Tibial artery (tissue), 4 donors: ENCODE data around the gene VASN.
A peak's percentile ranks its signal among the peaks of the same experiment; 100 is the strongest.

Source experiments
- DNase-seq, 2 donors: peaks; one replicate each; pipeline ENCODE4 v3.0.0-alpha.2; 2019
- H3K27ac ChIP-seq, 2 donors: fragments of 200-600 bp; sonication (generic) in 1 of 2; 1 replicate in 1 of 2; 2 replicates in 1 of 2; pipeline ENCODE4 v1.5.1; 2018 to 2019; ENCODE audit warnings: mild to moderate bottlenecking in 1 of 2
- H3K27me3 ChIP-seq, 2 donors: fragments of 200-600 bp; sonication (generic) in 1 of 2; one replicate each; pipeline versions ENCODE4 v1.5.1 to v1.6.0; 2016 to 2019
- H3K36me3 ChIP-seq, 3 donors: fragments of 200-600 bp; sonication (generic) in 2 of 3; one replicate each; pipeline ENCODE4 v1.5.1; 2016 to 2019; ENCODE audit warnings: mild to moderate bottlenecking in 2 of 3
- H3K4me1 ChIP-seq, 4 donors: fragments of 200-600 bp; sonication (generic) in 2 of 4; 1 replicate in 3 of 4; 2 replicates in 1 of 4; pipeline ENCODE4 v1.5.1; 2016 to 2019
- H3K4me3 ChIP-seq, 2 donors: fragments of 200-600 bp; sonication (generic) in 1 of 2; 1 replicate in 1 of 2; 2 replicates in 1 of 2; pipeline ENCODE4 v1.5.1; 2018 to 2019; ENCODE audit warnings: mild to moderate bottlenecking in 2 of 2
- H3K9me3 ChIP-seq, 3 donors: fragments of 200-600 bp; sonication (generic) in 1 of 3; one replicate each; pipeline ENCODE4 v1.5.1; 2016 to 2019
- CTCF ChIP-seq, 2 experiments: fragments of 200-600 bp in 1 of 2; fragments of 450-650 bp in 1 of 2; IDR thresholded peaks; one replicate each; pipeline ENCODE4 v1.5.1; 2017 to 2019; ENCODE audit warnings: antibody characterized with exemption in 2 of 2, mild to moderate bottlenecking in 1 of 2, moderate library complexity in 1 of 2
- intact Hi-C: fragments of 100-400 bp; cut with DNase I; formaldehyde crosslinking; loops from one replicate; pipeline ENCODE4 v1.15.0; 2023; ENCODE audit warnings: low total_unique reads

The VASN gene

DNA sequence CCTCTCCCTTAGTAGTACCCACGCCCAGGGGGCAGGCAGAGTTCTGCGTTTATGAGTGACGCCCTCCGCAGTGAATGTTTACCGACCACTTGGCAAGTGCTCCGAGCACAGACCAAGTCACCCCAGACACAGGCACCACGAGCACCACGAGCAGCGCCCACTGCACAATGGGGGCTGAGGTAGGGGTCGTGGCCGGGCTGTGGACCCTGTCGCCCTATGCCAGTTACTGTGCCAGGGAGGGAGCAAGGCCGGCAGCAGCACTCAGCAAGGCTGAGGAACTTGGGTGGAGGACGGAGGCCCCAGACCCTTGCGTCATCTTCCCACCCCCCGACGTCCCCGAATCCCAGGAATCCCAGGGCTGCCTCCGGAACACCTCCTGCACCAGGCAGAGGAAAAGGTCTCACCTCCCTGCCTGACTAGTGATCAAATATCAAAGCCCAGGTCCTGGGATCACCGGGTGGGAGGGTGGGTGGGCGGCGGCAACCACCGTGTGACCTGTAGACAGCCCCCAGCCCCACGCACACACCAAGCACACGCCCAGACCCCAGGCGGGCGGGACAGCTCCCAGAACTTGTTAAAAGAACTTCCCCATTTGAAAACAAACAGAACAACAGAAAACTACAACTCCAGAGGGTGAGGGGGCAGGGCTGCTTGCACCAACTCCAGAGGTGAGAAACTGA is 5.4 kb downstream of the VASN start:
- Histone ChIP-seq H3K9me3 (no peaks in the 10 kb centered on the region), H3K27ac (peak overlapping the region; percentile 92 to 93), H3K4me3 (peak overlapping the region; percentile 61 to 97), H3K4me1 (peaks cover 13 to 97% (median 74%) of the 10 kb centered on the region in 4 donors), H3K36me3 (peaks cover 8 to 31% (median 22%) of the 10 kb centered on the region in 3 donors), H3K27me3 (no peaks in the 10 kb centered on the region)
- no peak for TF ChIP-seq CTCF (IDR thresholded peaks at IDR 0.05)
- intact Hi-C loops = no loop called here
- DNase-seq = peak in 1 of 2 donors; percentile 82

- intact Hi-C loops = no loop called here
- Histone ChIP-seq H3K4me1 (peaks cover 13 to 99% (median 81%) of the 10 kb centered on the region in 4 donors), H3K9me3 (no peaks in the 10 kb centered on the region), H3K36me3 (peaks cover 14 to 37% (median 28%) of the 10 kb centered on the region in 3 donors), H3K4me3 (peak overlapping the region; percentile 61 to 97), H3K27ac (peak overlapping the region; percentile 92 to 93), H3K27me3 (no peaks in the 10 kb centered on the region)
- no peak for TF ChIP-seq CTCF (IDR thresholded peaks at IDR 0.05)
- peak in 1 of 2 donors; percentile 77 for DNase-seq
These were observed 6.0 kb downstream of the VASN start for GRCh38 chr16:4377573-4378154.

DNA sequence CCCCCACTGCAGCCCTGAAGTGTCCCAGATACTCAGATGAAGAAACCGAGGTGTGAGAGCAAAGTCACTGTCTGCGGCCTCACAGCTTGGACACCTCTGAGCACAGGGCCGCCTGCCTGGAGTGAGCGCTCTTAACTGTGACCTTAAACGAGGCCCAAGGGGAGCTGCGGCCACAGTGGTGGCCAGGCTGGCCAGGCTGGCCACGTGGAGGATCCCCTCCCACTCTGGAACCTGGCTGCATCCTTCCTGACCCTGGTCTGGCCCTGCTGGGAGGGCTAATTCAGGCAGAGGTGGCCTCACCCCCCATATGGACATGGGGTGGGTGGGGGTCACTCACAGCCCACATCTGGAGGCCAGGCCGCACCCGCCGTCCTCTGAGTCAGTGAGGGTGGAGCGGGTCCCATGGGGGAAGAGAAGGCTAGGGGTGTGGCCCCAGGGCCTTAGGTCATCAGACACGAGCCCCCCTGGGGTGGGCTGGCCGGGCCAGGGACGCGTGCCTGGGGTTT is 6.6 kb downstream of the VASN start:
- intact Hi-C loops = no loop called here
- Histone ChIP-seq H3K36me3 (peaks cover 19 to 39% (median 33%) of the 10 kb centered on the region in 3 donors), H3K4me1 (peaks cover 13 to 98% (median 86%) of the 10 kb centered on the region in 4 donors), H3K9me3 (no peaks in the 10 kb centered on the region), H3K27ac (peak overlapping the region; percentile 92 to 93), H3K27me3 (no peaks in the 10 kb centered on the region), H3K4me3 (peak overlapping the region; percentile 61 to 97)
- peak; percentile 71 to 88 for DNase-seq
- TF ChIP-seq CTCF (IDR thresholded peaks at IDR 0.05) = no peak

DNA sequence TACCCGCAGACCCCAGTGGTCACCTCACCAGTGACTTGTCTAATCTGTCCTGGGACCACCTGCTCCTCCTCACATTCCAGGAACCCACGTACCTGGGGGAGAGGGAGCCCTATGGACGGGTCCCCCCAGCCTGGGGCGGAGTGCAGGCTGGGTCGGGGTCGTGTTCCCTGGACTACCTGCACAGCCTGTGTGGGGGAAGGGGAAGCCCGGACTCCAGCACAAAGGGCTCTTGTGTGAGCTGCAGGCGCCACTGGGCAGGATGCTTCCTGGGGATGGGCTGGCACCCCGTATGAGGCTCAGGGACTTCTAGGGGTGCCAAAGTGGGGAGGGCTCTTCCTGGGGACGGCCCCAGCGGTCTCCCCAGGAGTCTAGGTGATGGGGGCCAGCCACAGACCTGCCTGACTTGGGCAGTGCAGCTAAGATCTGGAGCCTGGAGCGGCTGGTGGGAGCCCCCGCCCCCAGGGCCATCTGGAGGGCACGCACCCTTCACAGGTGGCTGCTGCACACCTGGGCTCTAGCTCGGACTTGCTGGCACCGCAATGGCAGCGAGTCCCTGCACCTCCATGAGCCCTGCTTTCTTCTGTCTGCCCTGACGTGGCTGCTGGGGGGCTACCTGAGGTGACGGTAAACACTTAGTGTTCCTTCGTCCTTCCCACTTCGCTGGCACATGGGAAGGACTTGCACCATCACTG is 7.5 kb downstream of the VASN start:
- no peaks in the 10 kb centered on the region for H3K9me3 ChIP-seq
- TF ChIP-seq CTCF (IDR thresholded peaks at IDR 0.05) = no peak
- intact Hi-C loops = no loop called here
- H3K4me3 ChIP-seq = peak overlapping the region in 1 of 2 donors; percentile 17
- H3K36me3 ChIP-seq = peaks cover 19 to 45% (median 41%) of the 10 kb centered on the region in 3 donors
- no peaks in the 10 kb centered on the region for H3K27me3 ChIP-seq
- peaks cover 15 to 98% (median 95%) of the 10 kb centered on the region in 4 donors for H3K4me1 ChIP-seq
- no peak for DNase-seq
- H3K27ac ChIP-seq = peak overlapping the region; percentile 92 to 93

DNA sequence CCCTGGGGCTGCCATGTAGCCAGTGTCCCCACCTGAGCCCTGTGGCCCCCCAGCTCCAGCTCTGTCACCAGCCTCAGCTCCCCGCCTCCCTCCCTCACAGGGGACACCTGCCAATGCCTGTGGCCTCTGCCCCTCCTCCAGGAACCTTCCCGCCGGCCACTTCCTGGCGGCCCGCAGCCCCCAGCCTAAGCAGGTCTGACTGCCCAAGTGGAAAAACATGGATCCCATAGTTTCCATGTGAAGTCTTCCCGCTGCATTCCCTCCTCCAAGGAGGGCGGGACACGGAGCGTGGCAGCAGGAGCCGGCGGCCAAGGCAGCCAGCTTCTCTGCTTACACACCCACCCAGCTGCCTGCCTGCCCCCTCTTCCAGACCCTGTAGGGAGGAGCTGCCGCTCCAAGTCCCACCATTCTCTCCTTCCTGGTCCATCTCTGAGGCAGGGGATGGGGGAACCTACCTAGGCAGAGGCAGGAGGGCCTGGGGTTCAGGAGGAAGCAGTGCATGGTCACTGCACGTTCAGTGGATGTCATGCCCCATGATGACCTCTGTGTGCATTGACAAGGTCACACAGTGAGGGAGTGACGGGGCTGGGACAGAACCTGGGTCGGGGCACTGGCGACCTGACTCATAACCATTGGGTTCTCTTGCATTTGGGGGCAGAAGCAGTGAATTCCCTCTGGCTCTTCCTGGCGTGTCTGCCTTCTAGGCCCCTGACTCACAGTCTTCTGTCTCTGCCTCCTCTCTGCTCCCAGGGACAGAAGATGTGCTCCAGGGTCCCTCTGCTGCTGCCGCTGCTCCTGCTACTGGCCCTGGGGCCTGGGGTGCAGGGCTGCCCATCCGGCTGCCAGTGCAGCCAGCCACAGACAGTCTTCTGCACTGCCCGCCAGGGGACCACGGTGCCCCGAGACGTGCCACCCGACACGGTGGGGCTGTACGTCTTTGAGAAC is 8.7 kb downstream of the VASN start:
- H3K27me3 ChIP-seq = no peaks in the 10 kb centered on the region
- H3K4me1 ChIP-seq = peaks cover 21 to 99% (median 97%) of the 10 kb centered on the region in 4 donors
- TF ChIP-seq CTCF (IDR thresholded peaks at IDR 0.05) = no peak
- H3K27ac ChIP-seq = peak overlapping the region; percentile 90 to 93
- peaks cover 19 to 50% (median 50%) of the 10 kb centered on the region in 3 donors for H3K36me3 ChIP-seq
- H3K9me3 ChIP-seq = no peaks in the 10 kb centered on the region
- intact Hi-C loops = no loop called here
- peak in 1 of 2 donors; percentile 84 for DNase-seq
- H3K4me3 ChIP-seq = peak overlapping the region; percentile 5 to 16
